Measurements from ENCODE around the gene CCDC57.

The CCDC57 gene

DNA sequence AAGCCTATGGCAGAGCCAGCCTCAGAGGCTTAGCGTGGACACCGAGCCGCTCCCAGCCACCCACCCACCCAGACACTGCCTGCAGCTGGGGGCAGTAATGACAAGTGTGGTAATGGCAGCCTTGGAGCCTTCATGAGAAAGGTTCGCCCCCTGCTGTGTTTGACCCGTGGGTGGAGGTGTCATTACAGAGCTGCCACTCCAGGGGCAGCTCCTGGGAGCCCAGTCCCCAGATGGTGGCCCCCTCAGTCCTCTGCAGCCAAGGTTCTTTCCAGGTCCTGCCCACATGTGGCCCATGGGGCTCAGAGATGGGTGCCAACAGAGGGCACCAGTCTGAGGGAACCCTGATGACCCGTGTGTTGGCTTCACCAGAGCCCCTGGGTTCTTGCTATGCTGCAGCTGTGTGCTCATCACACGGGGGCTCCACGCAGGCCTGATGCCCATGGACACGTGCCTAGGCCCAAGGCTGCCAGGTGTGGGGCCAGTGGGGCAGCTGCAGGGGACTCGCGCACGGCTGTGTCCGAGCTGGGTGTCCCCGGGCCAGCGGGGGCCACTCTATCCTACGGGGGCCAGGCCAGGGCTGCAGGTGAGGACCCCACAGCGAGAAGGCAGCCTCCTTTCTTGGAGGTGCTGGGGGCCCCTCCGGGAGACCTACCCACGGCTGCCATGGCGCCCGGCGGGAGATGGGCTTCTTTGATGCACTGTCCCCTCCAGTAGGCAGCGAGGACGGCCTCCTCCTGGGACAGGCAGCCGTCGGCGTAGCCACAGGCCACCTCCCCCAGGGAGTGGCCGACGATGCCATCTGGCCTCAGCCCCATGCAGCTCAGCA lies 122.7 kb downstream of the CCDC57 start:
- FAIRE-seq, result no peak
- DNase-seq (ENCODE audit: extremely low spot score, insufficient read length, low read depth), result no peak

DNA sequence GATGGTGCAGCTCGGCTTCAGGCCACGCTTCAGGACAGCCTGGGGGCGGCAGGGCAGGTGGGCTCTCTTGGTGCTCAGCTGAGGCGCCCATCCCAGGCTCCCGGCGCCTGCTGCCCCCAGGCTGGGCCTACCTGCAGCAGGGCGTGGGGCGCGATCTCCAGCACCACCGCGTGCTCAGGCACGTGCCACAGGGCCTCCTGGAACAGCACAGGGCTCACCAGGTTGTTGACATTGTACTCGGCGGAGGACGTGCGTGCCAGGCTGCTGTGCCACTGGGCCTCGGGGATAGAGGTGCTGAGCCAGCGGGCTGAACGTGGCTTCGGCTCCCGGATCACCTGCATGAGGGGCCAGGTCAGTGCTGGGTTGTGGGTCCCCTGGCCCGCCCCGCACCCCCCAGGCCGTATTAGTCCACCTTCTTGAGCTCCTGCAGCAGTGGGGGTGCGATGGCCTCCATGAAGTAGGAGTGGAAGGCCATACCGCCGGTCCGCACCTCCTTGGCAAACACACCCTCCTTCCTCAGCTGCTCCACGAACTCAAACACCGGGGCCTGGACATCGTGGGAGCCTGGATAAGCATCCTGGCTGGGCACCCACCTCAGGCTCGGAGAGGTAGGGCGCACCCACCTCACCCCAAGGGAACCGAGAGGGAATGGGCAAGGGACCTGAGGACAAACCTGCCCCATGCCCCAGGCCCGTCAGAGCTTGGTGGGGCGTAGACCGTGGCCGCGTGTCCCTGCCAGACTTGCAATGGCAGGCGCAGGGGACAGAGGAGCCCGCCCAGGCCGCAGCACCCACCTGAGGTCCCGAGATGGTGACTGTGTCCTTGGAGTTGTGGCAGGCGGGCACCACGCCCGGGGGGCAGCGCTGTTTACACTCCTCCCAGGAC lies 123.6 kb downstream of the CCDC57 start:
- FAIRE-seq (no peak), DNase-seq (ENCODE audit: extremely low spot score, insufficient read length, low read depth) (no peak)

DNA sequence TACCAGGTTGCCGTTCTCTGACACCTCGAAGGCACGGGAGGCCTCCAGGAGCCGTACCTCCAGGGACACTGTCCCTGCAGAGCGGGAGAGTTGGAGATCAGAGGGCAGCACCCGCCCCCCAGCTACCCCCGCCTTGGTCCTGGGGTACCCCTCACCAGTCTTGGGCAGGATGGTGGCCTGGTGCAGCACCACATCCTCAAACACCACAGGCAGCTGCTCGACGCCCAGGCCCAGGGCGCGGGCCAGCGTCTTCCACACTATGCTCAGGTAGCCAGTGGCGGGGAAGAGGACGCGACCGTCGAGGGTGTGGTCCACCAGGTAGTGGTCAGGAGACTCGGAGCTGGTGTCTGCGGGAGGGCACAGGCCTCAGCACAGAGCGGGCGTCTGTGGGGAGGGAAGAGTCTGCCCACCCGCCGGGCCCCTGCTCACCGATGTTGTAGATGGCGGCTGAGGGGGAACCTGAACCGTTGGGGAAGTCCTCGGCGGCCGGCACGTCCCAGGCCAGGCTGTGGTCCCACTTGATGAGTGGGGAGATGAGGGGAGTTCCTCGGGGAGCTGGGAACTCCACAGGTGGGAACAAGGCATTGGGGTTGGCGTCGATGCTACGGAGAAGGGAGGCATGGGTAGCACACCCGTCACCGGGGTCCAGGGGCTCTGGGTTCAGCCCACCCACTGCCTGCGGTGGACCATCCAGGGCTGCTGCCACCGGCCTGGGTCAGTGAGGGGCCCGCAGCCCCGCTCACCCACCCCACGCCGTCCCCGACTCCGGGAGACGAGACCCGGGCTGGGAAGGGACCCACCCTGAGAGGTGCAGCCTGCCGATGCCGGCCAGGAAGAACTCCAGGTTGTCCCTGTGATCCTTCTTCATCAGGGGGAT lies 124.4 kb downstream of the CCDC57 start:
- no peak for DNase-seq (ENCODE audit: extremely low spot score, insufficient read length, low read depth)
- FAIRE-seq, result no peak

DNA sequence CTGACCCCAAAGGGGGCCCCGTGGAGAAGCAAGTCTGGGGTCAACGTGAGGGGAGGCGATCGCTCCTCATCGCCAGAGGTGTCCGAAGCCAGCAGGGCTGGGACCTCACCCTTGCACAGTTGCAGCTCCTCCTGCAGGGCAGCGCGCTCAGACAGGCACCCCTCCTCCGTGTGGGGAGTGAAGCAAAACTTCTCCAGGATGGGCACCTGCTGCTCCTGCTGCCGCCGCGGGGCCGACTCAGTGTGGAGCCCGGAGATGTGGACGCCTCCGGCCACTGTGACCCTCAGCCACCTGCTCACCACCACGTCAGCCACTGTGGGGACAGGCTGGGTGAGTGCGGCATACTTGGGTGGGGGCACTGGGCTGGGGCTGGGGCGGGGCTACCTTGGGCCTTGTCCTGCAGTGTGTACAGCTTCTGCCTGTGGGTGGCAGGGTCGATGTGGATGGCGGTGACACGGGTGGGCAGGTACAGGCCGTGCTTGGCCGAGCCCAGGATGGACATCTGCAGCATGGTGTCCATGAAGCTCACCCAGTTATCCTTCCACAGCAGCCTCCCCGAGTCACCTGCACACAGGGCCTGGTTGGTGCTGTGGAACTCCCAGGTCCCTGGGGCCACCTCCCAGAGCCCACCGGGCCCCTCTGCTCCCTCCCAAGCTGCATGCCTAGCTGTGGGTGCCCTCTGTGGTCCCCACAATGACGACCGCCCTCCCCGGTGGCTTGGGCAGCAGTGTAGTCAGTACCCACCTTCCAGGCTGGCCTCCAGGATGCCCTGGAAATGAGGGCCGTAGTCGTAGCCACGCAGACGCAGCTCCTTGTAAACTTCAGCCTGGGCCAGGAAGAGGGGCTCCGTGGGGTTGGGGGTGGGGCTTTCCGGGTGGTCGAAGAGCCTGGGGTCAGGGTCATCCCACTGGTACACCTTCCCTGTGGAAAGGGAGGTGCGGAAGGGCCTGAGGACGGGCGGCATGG lies 125.4 kb downstream of the CCDC57 start:
- no peak for FAIRE-seq
- no peak for DNase-seq (ENCODE audit: extremely low spot score, insufficient read length, low read depth)

DNA sequence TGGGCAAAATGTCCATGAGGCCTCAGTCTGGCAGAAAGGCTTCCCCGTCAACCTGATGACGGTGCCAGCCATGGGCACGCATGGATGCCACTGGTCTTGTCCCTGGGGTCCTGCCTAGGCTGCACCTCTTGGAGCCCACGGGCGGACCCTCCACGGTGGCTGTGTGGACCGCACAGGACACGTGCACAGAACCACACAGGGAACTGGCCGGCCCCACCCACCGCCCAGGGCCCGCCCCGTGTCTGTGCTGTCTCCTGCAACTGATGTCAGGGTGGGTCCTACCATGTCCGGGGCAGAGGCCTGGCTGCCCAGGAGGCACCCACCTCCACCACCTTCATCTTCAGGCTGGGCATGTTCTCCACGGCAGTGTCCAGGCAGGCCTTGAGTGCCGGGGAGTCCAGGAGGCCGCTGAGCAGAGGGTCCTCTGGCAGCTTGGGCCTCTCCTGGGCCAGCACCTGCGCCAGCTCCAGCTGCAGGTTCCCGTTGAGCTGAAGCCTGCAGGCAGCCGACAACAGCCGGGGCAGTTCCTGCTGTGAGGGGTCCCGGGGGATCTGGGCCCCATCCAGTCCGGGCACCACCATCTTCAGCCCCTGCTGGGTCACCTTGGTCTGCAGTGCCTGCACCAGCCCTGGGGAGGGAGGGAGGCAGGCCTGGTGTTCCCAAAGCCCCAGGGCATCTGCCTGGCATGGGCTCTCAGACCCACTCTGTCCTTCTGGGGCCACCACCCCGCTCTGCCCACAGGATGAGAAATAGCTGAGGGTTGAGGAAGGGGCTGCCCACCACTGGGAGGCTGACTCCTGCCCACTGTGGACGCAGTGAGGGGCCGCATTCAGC lies 126.5 kb downstream of the CCDC57 start:
- DNase-seq (ENCODE audit: extremely low spot score, insufficient read length, low read depth), result no peak
- no peak for FAIRE-seq

DNA sequence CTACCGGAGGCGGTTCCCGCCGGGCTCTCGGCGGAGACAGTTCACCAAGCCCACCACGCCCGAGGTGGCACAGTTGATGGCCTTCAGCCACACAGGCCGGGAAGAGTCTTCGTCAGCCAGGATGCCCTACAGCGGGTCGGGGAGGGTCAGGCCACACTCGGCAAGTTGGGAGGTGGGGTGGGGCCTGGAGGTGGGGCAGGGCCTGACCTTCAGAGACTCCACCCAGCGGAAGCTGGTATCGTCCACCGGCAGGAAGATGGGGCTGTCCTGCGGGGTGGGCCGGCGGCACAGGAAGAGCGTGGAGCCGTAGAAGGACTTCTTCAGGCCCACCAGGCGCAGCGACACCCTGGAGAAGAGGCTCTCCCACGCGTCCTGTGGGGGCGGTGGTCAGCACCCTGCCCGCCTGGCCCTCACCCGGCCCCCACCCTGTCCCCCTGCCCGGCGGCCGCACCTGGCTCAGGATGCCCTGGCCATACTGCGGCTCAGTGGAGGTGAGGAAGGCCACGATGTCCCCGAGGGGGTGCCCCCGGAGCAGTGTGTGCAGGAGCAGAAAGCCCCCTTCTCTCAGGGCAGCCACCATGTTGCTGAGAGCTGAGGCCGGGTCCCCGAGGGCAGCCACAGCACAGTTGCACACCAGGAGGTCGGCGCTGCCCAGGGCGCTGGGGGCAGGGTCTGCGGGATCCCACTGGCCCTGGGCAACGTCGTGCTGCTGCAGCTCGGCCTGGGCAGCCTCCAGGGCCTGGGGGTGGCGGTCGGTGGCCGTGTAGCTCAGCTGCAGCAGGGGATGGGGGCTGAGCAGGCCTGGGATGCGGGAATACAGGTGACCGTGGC lies 127.4 kb downstream of the CCDC57 start:
- DNase-seq (ENCODE audit: extremely low spot score, insufficient read length, low read depth), result no peak
- no peak for FAIRE-seq

DNA sequence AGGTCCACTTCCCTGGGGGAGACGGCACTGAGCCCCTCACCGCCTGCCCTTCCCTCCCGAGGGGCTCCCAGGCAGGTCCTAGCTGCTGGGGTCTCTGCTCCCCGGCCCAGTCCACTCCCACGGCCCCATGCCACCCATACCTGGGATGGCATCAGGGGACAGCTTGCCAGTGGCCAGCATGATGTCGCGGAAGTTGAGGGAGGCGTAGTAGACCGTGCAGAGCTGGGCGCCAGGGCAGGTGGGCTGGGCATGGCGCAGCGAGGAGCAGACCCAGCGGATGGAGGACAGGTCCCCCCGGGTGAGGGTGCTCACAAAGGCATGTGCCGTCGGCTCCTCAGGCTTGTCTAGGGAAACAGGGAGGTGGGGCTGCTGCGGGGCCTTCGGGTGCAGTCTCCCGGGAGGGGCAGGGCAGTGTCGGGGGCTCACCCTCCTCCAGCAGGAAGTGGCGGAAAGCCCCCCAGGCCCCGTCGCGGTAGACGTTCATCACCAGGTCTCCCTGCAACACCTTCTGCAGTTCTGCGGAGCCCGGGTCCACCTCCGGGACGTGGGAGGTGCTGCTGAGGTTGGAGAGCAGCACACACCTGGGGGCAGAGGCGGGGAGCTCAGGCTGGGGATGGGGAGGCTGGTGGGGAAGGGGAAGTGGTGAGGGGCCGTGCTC lies 128.1 kb downstream of the CCDC57 start:
- DNase-seq (ENCODE audit: extremely low spot score, insufficient read length, low read depth) (no peak), FAIRE-seq (no peak)

DNA sequence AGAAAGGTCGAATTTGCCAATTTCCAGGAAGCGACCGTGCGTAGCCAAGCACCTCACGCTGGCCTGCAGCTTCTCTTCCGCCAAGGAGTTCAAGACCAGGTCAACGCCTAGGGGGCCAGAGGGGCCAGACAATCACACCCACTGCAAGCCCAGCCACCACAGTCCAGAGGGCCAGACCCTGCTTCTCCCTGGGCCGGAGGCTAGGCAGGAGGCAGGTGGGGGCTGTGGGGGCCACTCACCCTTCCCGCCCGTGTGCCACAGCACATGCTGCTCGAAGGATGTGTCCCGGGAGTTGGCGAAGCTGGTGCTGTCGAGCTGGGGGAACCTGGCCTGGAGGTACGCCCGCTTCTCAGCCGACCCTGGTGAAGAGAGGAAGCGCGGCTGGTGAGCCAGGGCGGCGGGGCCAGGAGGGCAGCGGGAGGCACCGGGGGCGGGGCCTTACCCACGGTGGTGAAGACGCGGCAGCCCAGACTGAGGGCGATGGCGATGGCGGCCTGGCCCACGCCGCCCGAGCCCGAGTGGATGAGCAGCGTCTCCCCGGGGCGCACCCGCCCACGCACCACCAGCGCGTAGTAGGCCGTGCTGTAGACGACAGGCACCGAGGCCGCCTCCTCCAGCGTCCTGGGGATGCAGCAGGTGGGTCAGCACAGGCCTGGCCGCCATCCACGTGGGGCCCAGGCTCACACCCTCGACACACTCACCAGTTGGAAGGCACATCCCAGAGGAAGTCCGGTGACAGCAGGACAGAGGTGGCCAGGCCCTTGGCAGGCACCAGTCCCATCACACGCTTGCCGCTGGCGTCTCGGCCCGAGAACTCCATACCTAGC lies 128.9 kb downstream of the CCDC57 start:
- FAIRE-seq, result no peak
- DNase-seq (ENCODE audit: extremely low spot score, insufficient read length, low read depth), result no peak

DNA sequence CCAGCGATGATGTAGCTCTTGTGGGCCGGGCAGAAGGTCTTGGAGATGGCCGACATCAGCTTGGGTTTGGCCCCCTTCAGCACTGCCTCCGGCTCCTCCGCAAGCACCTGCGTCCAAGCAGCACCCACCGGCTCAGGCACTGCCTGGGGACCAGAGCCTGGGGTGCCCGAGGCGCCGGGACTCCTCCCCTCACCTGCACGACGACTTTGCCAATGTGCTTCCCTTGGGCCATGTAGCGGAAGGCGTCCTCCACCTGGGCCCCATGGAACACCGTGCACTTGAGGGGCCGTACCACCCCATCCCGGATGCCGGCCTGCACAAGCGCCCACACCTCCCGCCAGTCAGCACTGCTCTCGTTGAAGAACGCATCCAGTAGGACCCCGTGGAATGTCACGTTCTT lies 129.6 kb downstream of the CCDC57 start:
- FAIRE-seq (no peak), DNase-seq (ENCODE audit: extremely low spot score, insufficient read length, low read depth) (no peak)

DNA sequence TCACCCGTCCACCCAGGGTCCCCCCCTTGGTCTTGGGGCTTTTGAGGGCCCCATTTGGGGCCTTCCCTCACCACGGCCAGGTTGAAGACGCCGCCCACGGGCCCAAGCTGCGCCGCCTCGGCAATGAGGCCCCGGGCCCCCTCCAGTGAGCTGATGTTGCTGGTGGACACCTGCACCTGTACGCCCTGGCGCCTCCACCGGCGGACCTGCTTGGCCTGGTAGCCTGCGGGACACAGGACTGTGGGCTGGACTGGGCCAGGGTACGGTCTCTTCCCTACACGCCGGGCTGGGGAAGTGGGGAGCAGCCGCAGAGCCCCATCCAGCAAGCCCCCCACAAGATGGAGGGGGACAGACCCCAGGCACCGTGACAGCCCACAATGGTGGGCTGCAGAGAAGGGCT lies 130.2 kb downstream of the CCDC57 start:
- FAIRE-seq (no peak), DNase-seq (ENCODE audit: extremely low spot score, insufficient read length, low read depth) (no peak)

DNA sequence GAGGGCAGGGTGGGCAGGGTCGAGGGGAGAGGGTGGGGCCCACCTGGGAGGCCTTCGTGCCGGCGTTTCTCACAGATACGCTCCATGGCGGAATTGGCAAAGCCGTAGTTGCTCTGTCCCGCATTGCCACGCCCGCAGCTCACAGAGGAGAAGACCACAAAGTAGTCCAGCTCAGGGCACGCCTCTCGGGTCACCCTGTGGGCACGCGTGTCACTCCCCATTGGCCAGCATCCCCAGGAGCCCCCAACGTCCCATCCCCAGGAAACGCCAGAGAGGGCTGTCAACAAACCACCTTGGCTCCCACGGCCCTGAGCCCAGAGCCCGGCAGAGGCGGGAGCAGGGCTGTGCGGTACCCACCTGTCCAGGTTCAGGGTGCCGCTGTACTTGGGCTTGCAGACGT lies 130.7 kb downstream of the CCDC57 start:
- FAIRE-seq (no peak), DNase-seq (ENCODE audit: extremely low spot score, insufficient read length, low read depth) (no peak)

DNA sequence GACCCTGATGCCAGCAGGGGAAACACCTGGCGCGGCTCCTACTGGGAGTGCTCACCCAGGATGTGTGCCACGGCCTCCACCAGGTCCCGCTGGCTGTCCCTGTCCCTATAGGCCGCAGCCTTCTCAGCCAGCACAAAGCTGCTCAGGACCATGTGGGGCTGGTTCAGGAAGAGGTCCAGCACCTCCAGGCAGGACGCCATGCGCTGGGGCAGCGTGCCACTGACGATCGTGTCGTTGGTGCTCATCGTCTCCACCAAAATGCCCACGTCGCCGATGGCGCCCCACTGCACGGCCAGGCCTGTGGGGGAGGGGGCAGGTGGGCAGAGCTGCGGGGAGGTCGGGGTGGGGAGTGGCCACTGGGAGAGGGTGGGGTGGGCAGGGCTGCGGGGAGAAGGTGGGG lies 131.1 kb downstream of the CCDC57 start:
- FAIRE-seq, result no peak
- DNase-seq (ENCODE audit: extremely low spot score, insufficient read length, low read depth), result no peak

DNA sequence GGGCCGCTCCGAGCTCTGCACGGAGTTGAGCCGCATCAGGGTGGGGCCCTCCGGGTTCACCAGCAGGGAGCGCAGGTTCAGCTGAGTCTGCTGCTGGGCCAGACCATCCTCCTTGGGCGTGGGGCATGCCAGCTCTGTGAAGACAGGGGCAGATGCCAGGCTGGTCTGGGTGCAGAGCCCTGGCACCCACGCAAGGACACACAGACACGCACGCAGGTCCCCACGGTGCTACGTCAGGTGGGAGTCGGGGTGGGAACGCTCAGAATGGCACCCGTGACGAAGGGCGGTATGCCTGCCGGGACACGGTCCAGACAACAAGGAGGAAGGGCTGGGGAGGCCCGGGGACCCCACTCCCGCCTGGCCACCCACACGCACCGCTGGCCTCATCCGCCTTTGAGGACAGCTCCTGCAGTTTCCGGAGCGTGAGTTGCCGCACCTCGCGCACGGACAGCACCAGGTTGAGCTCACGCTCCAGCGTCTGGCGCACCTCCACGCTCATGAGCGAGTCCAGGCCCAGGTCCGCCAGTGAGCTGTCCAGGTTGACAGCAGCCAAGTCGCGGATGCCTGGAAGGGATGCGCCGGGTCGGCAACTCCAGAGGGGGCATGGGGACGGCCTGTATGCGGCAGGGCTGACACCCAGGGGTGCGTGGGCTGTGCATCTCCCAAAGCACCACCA lies 131.7 kb downstream of the CCDC57 start:
- no peak for DNase-seq (ENCODE audit: extremely low spot score, insufficient read length, low read depth)

DNA sequence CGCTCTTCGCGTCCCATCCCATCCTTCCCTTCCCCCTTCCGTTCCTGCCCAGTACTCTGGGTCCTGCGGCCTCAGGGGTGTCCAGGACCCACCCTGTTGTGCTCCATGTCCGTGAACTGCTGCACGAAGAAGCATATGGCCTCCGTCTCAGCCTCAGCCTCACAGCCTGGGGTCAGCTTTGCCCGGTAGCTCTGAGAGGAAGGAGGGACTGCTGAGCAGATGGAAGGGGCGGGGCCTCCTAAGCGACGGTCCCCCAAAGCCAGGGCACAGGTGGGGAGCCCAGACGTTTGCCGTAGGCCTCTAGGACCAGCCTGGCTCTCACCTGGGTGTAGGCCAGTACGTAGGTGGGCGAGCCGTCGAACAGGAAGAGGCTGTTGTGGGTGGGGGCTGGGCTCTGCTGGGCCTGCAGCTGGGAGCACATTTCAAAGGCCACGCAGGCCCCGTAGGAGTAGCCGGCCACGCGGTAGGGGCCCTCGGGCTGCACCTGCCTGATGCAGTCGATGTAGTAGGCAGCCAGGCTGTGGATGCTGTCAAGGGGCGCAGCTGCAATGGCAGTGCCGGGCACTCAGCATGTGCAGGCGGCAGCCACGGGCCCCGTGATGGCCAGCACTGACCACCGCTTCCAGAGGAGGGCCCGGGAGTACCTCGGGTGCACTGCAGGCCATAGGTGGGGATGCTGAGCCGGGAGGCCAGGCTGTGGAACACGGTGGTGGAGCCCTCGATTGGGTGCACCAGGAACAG lies 132.4 kb downstream of the CCDC57 start:
- DNase-seq (ENCODE audit: extremely low spot score, insufficient read length, low read depth) (no peak), FAIRE-seq (no peak)

More for the DNA sequence above, 131.7 kb downstream of the CCDC57 start:
- FAIRE-seq, result no peak
